Activated naive CD4-positive, alpha-beta T cell (primary cell): Measurements from ENCODE around the gene FNDC3B.

Experiments used
- DNase-seq, 4 experiments: peaks; one replicate each; lab custom pipeline; 2025; lab: John Stamatoyannopoulos, UW

Gene FNDC3B

GRCh38 chr3:172402892-172403643, 363.7 kb downstream of the FNDC3B start:
- no peak for DNase-seq

GRCh38 chr3:172404237-172404962, 365.0 kb downstream of the FNDC3B start:
- DNase-seq, result no peak

GRCh38 chr3:172405914-172406313, 366.5 kb downstream of the FNDC3B start:
- no peak for DNase-seq

- DNase-seq, result no peak
Measured at GRCh38 chr3:172407872-172408271, 368.5 kb downstream of the FNDC3B start.

- no peak for DNase-seq
Measured at GRCh38 chr3:172410702-172411477, 371.5 kb downstream of the FNDC3B start.

- DNase-seq, result no peak
Measured at GRCh38 chr3:172411478-172411947, 372.1 kb downstream of the FNDC3B start.

GRCh38 chr3:172415323-172415722, 375.9 kb downstream of the FNDC3B start:
- DNase-seq, result no peak

GRCh38 chr3:172437713-172438112, 398.3 kb downstream of the FNDC3B start:
- DNase-seq, result no peak

GRCh38 chr3:172438186-172438585, 398.8 kb downstream of the FNDC3B start:
- DNase-seq, result no peak

GRCh38 chr3:172441581-172441980, 402.2 kb downstream of the FNDC3B start:
- DNase-seq, result no peak

GRCh38 chr3:172442606-172443005, 403.2 kb downstream of the FNDC3B start:
- no peak for DNase-seq

GRCh38 chr3:172444821-172445220, 405.4 kb downstream of the FNDC3B start:
- no peak for DNase-seq

- no peak for DNase-seq
Measured at GRCh38 chr3:172446198-172446597, 406.8 kb downstream of the FNDC3B start.

GRCh38 chr3:172447611-172448579, 408.5 kb downstream of the FNDC3B start, which contains the start of gene GHSR:
Gene GHSR (minus strand): TSS chr3:172448456. CDS start chr3:172448413, 43 bp downstream.
- DNase-seq, result no peak

- DNase-seq, result no peak
Measured at GRCh38 chr3:172448661-172449465, 409.5 kb downstream of the FNDC3B start.

GRCh38 chr3:172449466-172450149, 410.2 kb downstream of the FNDC3B start:
- no peak for DNase-seq
